Keratinocyte (primary cell): ENCODE measurements around the gene CHI3L2.

Experiments used
- EZH2 ChIP-seq: IDR thresholded peaks from one replicate; pipeline ENCODE4 v1.6.1; 2012; ENCODE audit warnings: inconsistent platforms, mild to moderate bottlenecking, low read length, moderate library complexity
- TF ChIP-seq, protein P1 (sequence below), 3 experiments: IDR thresholded peaks in 1 of 3; conservative IDR thresholded peaks in 1 of 3; optimal IDR thresholded peaks in 1 of 3; 2 replicates in 2 of 3; 3 replicates in 1 of 3; pipeline versions ENCODE3 to v1.5.1; 2011; ENCODE audit warnings: low read length in 3 of 3, mild to moderate bottlenecking in 3 of 3, moderate library complexity in 2 of 3, control low read depth in 1 of 3, inconsistent platforms in 1 of 3; ENCODE audit not compliant: insufficient read depth in 2 of 3; ENCODE audit errors: extremely low read depth in 1 of 3

DNA sequence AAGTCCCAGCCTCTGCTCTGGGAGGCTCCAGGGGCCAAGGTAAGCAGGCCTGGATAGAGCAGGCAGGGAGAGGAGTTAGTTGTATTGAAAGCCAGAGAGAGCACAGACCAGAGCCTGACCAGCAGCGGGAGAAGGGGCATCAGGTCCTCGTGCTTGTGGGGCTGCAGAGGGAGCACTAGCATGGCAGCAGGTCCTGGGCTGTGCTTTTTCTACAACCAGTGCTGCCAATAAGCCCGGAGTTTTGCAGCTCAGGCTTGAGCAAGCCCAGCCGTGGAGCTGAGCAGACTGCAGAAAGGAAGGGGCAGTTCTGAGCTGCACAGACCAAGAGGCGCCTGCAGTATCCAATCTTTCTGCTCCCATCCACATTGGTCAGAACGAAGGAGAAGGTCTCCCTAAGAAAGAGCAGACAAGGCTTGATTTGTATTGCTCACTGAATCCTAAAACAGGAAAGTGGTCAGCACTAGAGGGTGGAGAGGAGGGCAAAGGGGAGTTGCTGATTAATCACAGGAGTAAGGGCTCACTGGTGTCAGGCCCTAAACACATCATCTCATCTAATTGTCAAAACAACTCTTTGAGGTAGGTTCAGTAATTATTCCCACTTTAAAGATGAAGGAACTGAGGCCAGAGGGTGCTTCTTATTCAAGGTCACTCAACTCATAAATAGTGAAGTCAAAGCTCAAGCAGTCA, 29.8 kb upstream of the CHI3L2 start:
- TF ChIP-seq, protein P1, sequence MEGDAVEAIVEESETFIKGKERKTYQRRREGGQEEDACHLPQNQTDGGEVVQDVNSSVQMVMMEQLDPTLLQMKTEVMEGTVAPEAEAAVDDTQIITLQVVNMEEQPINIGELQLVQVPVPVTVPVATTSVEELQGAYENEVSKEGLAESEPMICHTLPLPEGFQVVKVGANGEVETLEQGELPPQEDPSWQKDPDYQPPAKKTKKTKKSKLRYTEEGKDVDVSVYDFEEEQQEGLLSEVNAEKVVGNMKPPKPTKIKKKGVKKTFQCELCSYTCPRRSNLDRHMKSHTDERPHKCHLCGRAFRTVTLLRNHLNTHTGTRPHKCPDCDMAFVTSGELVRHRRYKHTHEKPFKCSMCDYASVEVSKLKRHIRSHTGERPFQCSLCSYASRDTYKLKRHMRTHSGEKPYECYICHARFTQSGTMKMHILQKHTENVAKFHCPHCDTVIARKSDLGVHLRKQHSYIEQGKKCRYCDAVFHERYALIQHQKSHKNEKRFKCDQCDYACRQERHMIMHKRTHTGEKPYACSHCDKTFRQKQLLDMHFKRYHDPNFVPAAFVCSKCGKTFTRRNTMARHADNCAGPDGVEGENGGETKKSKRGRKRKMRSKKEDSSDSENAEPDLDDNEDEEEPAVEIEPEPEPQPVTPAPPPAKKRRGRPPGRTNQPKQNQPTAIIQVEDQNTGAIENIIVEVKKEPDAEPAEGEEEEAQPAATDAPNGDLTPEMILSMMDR (optimal IDR thresholded peaks at IDR 0.05 in 1 of 3, IDR thresholded peaks at IDR 0.05 in 1 of 3, conservative IDR thresholded peaks at IDR 0.05 in 1 of 3; ENCODE audit: extremely low read depth in 1 of 3, insufficient read depth in 2 of 3, low read length in 3 of 3), result peak; percentile 20 to 56 (median 28)
- no peak for TF ChIP-seq EZH2
